NCI-H2107 treated with DMSO at 0.1 percent for 48 hours (cell line): ENCODE results near the gene KLHL22.
"Not testable (repeated sequence)": the region's sequence is repeated elsewhere in the genome, so short reads cannot be mapped to it uniquely, and the experiment has no call there.

Experiments used
- DNase-seq: peaks from one replicate; lab custom pipeline; 2025; ENCODE audit not compliant: unreplicated experiment; lab: John Stamatoyannopoulos, UW

Gene KLHL22

DNA sequence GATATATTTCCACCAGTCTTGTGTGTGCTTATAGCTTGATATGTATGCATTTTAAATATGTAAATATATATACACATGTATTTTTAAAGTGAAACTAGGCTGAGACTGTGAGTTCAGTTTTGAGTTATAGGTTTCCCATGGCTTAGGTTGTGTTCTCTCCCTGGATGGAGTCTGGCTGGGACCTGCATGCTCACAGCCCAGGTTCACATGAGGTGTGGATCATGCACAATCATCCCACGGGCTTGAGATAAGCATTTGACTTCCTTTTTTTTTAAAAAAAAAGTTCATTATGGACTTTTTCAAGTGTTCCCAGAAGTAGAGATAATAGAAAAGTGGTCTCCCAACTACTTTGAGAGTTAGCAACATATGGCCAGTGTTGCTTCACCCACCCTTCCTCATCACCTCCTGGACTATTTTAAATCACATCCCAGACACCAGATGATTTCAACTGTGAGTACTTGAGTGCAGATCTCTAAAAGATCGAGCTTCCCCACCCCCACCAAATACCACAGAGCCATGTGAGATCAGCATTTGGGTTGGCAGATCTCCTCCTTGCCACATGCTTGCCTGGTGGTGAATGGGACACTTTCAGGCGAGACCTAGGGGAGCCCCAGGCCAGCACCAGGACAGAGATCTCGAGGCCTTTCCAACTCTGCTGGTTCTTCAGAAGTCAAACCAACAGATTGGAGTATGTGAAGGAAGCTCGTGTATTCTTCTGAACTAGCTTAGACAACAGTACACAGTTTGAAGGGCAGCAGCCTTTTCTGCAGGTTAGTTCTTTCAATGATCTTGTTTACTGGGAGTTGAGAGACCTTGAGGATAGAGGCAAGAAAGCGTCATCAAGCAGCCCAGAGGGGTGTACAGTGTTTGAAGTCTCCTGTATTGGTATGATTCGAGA is 27.7 kb upstream of the KLHL22 start:
- no peak for DNase-seq

DNA sequence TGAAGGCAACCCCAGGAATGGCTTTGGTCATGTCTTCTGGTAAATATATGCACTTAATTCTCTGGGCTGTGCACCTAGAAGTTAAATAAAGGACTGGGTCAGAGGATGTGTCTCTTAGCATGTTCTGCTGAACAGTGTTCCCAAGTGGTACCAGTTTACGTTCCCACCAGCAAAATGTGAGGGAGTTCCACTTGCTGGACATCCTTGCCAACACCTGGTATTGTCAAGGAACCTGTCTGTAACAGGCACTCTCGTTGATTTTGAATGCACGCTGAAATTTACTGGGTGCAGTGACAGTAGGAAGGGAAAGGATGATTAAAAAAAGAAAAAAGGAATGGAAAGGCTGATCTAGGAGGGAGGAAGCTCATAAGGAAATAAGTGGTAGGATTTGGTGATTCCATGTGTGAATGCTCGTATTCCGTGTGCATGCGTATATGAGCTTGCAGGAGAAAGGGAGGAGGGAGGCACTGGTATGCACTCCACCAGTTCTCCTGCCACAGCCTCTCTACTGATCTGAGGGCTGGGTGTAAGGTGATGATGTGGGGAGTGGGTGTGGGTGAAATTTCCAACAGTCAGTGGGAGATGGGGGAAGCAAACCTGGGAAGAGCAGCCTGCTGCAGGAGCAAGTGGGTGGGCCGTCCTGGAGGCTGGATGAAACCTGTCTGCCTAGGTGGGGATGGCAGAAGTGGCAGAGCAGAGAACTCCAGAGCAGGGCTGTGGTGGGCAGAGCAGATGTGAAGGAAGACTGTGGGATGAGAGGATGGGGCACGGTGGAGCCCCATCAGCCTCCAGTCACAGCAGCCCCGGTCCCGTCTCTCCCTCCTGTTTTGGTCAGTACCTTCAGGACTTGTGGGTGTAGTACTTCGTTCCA is 26.8 kb upstream of the KLHL22 start:
- no peak for DNase-seq

DNA sequence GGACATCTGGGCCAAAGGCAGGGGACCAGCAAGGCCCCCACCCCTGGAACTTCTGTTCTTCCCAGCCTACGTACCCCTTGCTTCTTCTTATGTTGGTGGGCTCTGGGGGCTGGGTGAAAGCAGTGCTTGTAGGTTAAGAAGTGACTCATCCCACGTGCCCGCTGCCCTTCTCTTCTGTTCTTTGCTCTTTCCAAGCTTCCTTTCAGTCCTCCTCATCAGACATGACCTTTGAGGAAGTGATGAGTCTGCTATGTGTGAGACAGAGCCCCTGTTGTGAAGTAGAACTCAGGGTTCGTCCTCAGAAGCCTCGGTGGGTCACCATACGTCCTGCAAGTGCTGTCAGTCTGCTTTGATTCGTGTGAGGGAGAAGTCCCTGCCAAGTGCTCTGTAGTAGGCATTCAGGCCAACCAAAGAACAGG is 24.5 kb upstream of the KLHL22 start:
- DNase-seq: no peak

DNA sequence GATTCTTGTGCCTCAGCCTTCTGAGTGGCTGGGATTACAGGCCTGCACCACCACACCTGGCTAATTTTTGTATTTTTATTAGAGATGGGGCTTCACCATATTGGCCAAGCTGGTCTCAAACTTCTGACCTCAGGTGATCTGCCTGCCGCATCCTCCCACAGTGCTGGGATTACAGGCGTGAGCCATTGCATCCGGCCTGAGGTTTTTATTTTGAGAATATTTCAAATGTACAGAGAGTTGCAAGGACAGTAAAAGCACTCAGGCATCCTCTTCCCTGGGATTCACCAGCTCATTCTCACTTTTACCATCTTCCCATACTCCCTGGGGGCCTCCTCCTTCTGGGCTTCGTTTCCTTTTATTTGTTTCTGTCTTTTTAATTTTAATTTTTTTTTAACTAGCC is 24.0 kb upstream of the KLHL22 start:
- no peak for DNase-seq

DNA sequence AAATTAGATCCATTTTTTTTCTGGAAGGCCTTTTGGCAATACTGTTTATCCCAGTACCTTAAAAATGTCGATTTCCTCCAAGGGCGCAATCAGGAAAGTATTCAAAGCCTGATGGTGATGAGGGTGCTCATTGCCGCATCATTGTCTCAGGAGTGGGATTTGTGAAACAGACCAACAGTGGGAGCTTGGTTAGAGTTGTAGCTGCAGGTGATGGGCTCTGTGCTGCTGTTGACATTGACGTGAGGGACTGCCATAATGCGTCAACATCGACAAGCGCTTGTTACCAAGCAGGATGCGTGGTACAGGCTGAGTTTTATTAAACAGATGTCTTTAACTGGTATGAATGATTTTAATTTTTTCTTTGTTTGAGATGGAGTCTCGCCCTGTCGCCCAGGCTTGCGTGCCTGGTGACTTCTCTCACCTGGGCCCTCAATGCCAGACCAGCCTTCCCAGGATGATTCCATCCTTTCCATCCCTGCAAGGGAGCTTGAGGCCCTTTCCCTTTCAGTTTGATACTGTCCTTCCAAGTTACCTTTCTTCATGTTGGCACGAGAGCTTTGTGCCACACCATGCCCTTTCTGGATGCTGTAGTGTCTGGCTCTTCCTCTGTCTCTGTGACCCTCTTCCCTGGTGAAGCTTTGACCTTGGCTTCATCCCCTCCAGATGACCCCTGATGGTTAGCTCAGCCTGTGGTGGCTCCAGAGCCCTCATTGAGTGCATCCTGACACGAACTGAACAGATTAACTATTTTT is 22.4 kb upstream of the KLHL22 start:
- DNase-seq: no peak

DNA sequence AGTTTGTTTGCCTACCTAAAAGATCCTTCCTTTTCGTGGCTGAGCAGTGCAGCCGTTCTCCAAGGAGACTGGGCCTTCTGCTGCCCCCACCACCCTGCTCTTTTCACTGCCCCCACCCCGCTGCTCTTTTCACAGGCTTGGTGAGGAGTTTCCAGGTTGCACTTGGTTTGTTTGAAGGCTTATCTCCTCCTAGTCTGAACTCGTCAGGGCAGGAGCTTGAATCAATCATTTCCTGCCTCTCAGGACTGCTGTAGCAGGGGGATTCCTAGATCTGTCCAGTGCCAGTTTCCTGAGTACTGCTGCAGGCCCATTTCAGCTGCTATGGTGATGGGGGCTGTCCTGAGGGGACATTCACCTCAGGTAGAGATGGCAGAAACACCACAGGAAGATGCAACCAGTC is 21.8 kb upstream of the KLHL22 start:
- no peak for DNase-seq

DNA sequence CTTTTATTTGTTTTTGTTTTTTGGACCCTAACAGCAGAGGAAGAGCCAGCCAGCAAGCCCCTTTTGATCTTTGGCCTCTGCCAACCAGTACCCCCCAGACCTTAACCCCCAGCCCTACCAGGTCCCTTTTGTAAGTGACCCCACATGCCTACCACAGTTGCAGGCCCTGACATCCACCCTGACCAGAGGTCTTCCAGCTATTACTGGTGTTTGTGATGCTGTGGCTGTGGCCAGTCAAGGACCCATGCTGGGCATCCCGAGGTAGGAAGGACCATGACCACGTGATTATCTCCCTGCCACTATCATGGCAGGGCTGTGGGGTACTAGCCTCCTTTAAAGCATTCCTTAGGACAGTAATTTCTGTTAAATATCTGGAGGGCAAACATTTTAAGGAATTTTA is 20.8 kb upstream of the KLHL22 start:
- no peak for DNase-seq

DNA sequence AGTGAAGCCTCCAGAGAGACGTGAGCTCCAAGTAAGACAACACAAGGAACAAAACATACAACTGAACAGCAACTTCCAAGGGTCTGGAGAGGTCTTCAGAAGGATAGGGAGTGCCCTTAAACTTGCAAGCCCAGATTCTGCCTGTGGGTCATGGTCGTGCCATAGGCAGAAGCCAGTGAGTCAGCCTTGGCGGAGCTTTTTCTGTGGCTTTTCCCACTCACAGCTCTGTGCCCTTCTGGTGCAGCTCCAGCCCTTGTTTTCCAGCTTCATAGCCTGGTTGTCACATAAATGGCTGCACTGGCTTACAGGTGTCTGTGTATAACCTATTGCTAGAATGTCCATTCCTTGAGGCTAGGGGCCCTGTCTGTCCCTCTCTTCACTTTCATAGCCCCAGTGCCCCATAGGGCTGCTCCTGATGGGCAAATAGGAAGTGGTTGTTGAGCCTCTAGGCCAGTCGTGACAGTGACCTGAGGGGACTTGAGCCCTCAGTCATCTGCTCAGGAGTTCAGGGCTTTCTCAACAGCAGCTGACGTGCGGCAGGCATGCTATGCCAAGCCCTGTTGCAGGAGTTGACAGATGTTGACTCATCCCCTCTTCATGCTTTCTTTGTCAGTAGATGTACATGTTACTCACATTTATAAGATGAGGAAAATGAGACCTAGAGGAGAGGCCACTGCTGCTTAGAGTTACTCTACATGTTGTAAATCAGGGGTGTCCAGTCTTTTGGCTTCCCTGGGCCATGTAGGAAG is 19.2 kb upstream of the KLHL22 start:
- DNase-seq: no peak

DNA sequence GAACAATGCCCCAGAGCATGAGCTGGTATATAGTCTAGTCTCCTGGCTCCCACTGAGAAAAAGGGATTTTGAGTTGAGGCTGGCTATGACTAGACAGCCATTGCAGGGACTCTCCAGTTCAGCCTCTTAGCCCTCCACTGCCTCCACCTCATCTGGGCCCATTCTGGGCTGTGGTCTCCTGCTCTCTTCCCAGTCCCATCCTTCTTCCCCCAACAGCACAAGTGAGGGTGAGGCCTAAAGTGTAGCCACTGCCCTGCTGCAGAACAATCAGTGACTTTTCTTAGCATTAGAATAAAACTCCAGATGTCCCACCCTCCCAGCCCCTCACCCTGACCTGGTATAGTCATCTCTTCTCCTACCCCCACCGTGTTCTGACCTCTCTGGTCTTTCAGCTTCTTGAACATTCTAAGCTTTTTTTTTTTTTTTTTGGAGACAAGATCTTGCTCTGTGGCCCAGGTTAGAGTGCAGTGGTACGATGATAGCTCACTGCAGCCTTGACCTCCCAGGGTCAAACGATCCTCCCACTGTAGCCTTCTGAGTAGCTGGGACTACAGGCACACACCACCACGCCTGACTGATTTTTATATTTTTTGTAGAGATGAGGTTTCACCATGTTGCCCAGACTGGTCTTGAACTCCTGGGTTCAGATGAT is 16.1 kb upstream of the KLHL22 start:
- DNase-seq: no peak

DNA sequence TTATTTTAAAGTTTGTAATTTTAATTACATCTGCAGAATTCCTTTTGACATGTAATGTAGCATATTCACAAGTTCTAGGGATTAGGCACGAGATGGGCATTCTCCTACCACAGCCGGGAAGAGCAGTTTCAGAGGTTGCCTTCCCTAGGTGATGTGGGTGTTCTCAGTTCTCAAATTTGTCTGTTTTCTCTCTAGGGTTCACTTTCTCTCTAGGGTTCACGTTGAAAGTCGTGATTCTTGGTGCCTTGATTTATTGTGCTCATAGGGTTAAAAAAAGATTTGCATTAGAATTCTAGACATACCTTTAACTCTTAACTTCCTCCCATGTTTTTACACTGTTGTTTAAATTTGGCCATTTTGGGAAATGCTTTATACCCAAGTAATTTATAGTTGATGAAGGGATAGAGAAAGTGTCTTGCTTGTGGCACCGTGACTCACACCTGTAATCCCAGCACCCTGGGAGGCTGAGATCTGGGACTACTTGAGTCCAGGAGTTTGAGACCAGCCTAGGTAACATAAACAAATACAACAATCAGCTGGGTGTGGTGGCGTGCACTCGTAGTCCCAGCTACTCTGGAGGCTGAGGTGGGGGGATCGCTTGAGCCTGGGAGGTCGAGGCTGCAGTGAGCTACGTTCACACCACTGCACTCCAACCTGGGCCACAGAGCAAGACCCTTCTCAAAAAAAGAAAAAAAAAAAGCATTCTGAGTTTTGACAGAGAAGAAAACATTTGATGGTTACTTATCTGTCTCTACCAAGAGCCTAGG is 15.4 kb upstream of the KLHL22 start:
- no peak for DNase-seq

DNA sequence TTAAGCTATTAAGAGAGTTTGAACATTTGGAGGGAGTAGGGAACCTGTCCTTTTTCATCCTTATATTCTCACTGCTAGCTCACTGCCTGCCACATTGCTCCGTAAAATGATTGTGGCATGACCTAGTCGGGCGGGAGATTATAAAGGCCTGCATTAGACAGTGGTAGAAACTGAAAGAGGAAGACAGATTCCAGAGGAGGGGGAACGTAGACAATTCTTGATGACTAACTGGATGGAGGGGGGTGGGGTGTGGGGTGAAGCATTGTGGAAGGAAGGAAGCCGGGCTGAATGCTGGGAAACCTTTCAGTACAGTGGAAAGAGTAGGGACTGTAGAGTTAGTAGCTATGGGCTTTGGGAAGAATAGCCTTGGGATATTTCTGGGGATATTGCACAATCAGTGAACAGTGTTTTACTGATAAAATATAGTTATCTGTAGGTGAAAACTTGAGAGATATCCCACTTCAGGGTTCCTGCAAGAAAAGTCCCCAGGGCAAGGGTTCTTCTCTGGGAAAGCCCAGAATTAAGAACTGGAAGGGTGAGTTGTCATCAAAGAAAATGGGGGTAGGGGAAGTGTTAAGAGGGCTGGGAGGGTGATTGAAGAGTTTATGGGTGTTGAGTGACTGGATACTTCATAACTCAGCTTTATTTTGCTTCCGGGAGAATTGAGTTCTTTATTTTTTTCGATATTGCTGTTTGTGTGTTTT is 13.9 kb upstream of the KLHL22 start:
- no peak for DNase-seq

DNA sequence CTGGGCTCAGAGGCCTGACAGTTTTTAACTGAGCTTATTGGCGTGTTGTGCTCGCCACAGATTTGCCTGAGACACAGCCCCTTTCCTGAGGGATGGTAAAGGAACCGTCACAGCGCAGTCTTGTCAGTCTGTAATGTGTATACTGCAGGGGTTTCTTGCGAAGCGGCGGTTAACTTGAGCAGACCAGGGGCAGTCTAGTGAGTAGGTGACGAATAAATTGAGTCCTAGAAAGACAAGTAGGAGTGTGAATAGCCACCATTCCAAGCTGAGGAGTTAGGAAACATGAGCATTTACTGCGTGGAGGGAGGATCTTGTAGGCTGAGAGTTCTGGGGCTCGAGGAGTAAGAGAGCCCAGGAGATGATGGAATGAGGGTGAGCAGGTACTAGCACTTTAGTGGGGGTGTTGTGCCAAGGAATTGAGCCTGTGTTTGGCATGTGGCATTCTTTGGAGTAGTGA is 13.2 kb upstream of the KLHL22 start:
- DNase-seq: no peak

DNA sequence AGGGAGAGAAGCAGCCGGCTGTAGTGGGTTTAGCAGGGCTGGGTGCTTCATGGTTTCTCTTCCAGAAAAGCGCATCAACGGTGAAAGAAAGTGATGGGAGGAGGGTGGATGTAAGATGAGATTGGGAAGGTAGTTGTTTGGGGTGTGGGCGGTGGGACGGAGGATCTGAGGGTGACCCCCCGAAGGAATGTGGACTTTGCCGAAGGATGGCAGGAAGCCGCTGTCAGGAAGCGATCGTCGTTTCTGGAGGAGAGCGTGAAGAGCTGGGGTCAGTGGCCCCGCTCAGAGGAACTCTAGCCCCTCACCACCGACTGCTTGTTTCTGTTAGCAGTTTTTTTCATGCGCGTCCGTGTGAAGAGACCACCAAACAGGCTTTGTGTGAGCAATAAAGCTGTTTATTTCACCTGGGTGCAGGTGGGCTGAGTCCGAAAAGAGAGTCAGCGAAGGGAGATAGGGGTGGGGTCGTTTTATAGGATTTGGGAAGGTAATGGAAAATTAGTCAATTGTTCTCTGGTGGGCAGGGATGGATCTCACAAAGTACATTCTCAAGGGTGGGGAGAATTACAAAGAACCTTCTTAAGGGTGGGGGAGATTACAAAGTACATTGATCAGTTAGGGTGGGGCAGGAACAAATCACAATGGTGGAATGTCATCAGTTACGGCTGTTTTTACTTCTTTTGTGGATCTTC is 12.6 kb upstream of the KLHL22 start:
- not testable (repeated sequence) for DNase-seq

DNA sequence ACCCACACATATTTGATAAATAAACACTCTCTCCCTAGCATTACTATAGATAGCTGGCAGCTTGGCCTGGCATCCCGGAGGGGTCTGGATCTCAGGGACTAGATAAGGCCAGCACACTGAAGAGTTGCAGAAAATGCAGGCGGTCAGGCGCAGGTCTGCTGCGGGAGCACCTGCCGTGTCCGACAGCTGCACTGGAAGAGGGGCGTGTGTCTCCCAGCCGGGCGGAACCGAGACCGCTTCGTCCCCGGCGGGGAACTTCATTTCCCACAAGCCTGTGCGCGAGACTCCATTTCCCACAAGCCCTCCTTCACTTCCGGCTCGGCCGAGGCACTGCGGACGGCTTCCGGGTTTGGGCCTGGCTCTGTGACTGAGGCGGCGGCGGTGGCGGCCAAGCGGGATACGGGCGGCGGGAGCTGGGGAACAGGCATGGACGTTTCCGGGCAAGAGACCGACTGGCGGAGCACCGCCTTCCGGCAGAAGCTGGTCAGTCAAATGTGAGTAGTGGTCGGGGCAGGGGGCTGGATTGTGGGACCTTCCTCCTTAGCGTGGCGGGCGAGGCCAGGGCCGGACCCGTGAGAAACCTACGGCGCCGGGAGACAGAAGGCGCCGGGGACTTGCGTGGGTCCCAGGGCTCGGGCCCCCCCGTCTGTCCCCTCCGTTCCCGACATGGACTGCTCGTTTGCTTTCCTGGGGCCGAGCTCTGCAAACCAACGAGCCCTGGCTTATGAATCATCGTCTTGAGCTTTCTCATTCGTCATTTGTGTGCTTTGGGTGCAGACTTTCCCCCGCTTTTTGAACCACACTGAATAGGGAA is 11.9 kb upstream of the KLHL22 start, which contains the start of gene MED15:
TSS of gene MED15 (plus strand) at position 358 of the 814 bp plus-strand sequence. CDS start at position 427, 69 bp downstream.
- peak; percentile 19 for DNase-seq

DNA sequence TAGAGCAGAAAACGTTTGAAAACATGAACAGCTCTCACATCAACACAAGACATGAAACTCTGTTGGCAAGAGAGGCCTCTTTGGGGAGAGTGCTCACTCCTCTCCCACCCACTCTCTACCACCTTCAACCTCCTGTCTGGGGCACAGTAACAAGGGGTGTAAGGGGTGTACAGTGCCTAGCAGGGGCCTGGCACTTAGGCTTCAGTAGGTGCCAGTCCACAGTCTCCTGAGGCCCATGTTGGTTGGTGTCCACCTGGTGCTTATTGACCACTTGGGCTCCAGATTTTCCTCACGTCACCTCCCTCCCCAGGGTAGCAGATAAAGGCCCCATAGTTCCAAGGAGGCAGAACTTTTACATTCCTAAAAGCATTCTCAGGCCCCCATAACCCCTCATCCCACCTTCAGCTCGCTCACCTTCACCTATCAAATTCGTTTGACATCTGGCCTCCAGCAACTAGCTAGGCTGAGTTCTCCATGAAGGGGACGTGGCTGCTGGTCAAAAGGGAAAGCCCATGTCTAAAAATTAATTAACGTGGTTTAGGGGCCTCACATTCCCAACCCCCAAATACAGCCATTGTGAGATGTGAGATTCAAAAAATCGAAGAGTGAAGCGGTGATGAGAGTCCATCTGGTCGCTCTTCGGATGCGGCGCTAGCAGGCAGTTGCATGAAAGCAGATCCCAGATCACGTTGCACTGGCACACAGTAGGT is 11.1 kb upstream of the KLHL22 start:
- DNase-seq: no peak

DNA sequence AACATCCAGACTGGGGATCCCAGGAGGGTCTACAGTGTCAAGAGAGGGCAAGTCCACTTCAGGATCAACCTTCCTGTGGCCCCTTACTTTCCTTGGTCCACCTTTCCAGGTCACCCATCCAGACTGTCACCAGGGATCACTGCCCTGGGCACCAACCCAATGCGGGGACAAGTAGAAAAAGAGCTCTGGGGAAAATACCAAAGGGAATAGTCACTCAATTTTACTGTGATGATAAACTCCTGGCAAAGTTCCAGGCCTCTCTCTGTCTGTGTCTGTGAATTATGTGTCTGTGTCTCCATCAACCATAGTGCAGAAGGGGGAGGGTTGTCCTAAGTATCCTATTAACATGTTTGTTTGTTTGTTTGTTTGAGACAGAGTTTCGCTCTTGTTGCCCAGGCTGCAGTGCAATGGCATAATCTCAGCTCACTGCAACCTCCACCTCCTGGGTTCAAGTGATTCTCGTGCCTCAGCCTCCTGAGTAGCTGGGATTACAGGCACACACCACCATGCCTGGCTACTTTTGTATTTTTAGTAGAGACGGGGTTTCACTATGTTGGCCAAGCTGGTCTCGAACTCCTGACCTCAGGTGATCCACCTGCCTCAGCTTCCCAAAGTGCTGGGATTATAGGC is 8.8 kb upstream of the KLHL22 start:
- DNase-seq: not testable (repeated sequence)
